HepG2 (cell line): ENCODE measurements around the gene RBMS2. TPM values are rescaled to one million over a fixed set of nuclear protein-coding genes. Genes with fewer than 3 reads are reported as not detected.

Experiments used
- ATAC-seq: fragments of 200-7000 bp; cut with Tn5 transposase; 3 replicates; pipeline ENCODE4 v1.9.1; 2020; ENCODE audit warnings: mild to moderate bottlenecking, moderate library complexity
- BruUV-seq: library from RNA; stranded (reverse); fragments of 400-500 nt; replicated peaks from 2 replicates; lab custom pipeline; 2021; lab: Mats Ljungman, UMichigan
- CTCF ChIA-PET: fragments of 300-600 bp; formaldehyde crosslinking; extraction: SDS; loops from one replicate; lab custom pipeline; 2021; ENCODE audit warnings: low total read pairs, inconsistent platforms, low intra/inter-chr PET ratio; lab: Yijun Ruan, JAX
- POLR2A ChIA-PET: fragments of 350-600 bp; sonication (Branson Sonifier 250); formaldehyde crosslinking; loops from one replicate; lab custom pipeline; 2020; ENCODE audit warnings: antibody characterized with exemption, inconsistent platforms; lab: Yijun Ruan, JAX
- DNase-seq: peaks from one replicate; pipeline ENCODE4 v3.0.0-alpha.2; 2015; ENCODE audit warnings: low spot score
- FAIRE-seq: peaks from 3 replicates; lab custom pipeline; 2011; peaks lifted over from hg19 to GRCh38; lab: Jason Lieb, UNC
- H2AFZ ChIP-seq: one replicate; pipeline ENCODE4 v1.6.1; 2011; ENCODE audit warnings: low read length, inconsistent platforms
- H3K27ac ChIP-seq: fragments of 300-600 bp; 3 replicates; pipeline ENCODE4 v1.8.0; 2011; ENCODE audit warnings: mixed run types, mild to moderate bottlenecking, mixed read lengths, low read length, inconsistent platforms; ENCODE audit not compliant: insufficient read depth; ENCODE audit errors: extremely low read length
- H3K27me3 ChIP-seq, 2 experiments: fragments of 200-600 bp in 1 of 2; 2 replicates in 1 of 2; 3 replicates in 1 of 2; pipeline versions ENCODE4 v1.6.0 to v1.8.0; 2011; ENCODE audit warnings: low read length in 2 of 2, mild to moderate bottlenecking in 2 of 2, moderate library complexity in 2 of 2, inconsistent platforms in 1 of 2; ENCODE audit not compliant: insufficient read depth in 2 of 2, control insufficient read depth in 1 of 2
- H3K36me3 ChIP-seq, 2 experiments: fragments of 200-600 bp in 1 of 2; replicated peaks in 1 of 2; 2 replicates in 1 of 2; 3 replicates in 1 of 2; pipeline versions ENCODE4 v1.5.1 to v1.8.0; 2011; ENCODE audit warnings: low read length in 2 of 2, inconsistent platforms in 1 of 2; ENCODE audit not compliant: insufficient read depth in 2 of 2, control insufficient read depth in 1 of 2
- H3K4me1 ChIP-seq: 2 replicates; pipeline ENCODE4 v1.5.1; 2012; ENCODE audit warnings: low read length, inconsistent platforms; ENCODE audit not compliant: insufficient read depth
- H3K4me2 ChIP-seq: 2 replicates; pipeline ENCODE4 v1.6.0; 2011; ENCODE audit warnings: low read depth, low read length, inconsistent platforms
- H3K4me3 ChIP-seq, 3 experiments: fragments of 200-600 bp in 1 of 3; sonication (generic), shearing (Covaris generic) in 1 of 3; replicated peaks in 1 of 3; 2 replicates each; pipeline ENCODE4 v1.5.1; 2011 to 2016; ENCODE audit warnings: low read length in 3 of 3, inconsistent platforms in 2 of 3, low read depth in 2 of 3, mild to moderate bottlenecking in 2 of 3, control low read depth in 1 of 3, mixed read lengths in 1 of 3; ENCODE audit not compliant: insufficient read depth in 1 of 3
- H3K79me2 ChIP-seq: one replicate; pipeline ENCODE4 v1.6.1; 2011; ENCODE audit warnings: low read length, inconsistent platforms; ENCODE audit not compliant: insufficient read depth
- H3K9ac ChIP-seq: 2 replicates; pipeline ENCODE4 v1.6.0; 2011; ENCODE audit warnings: mild to moderate bottlenecking, low read depth, low read length, inconsistent platforms; ENCODE audit not compliant: insufficient read depth
- H3K9me3 ChIP-seq: 2 replicates; pipeline ENCODE4 v1.5.1; 2012; ENCODE audit warnings: mild to moderate bottlenecking, low read length
- H4K20me1 ChIP-seq: 2 replicates; pipeline ENCODE4 v1.6.0; 2011; ENCODE audit warnings: inconsistent platforms, mild to moderate bottlenecking, low read length, moderate library complexity; ENCODE audit not compliant: insufficient read depth
- AHDC1 ChIP-seq: sonication (generic); formaldehyde crosslinking; IDR thresholded peaks from 2 replicates; pipeline ENCODE4 v1.5.1; 2020; ENCODE audit warnings: mild to moderate bottlenecking, missing genetic modification reagents, borderline replicate concordance
- DNMT3B ChIP-seq: conservative IDR thresholded peaks from 2 replicates; pipeline ENCODE4 v1.6.1; 2016; ENCODE audit warnings: missing biosample characterization, control low read depth
- DZIP1 ChIP-seq: sonication (generic); formaldehyde crosslinking; IDR thresholded peaks from 2 replicates; pipeline ENCODE4 v1.5.0; 2020; ENCODE audit warnings: mild to moderate bottlenecking, missing genetic modification reagents
- KLF9 ChIP-seq: IDR thresholded peaks from 2 replicates; pipeline ENCODE4 v1.6.1; 2016; ENCODE audit warnings: low read depth
- MBD4 ChIP-seq: IDR thresholded peaks from 2 replicates; pipeline ENCODE4 v1.6.1; 2012; ENCODE audit warnings: low read length, inconsistent platforms, borderline replicate concordance
- MEF2D ChIP-seq: sonication (generic); formaldehyde crosslinking; IDR thresholded peaks from 2 replicates; pipeline ENCODE4 v1.5.1; 2020; ENCODE audit warnings: mild to moderate bottlenecking, missing genetic modification reagents
- MYNN ChIP-seq: sonication (generic); formaldehyde crosslinking; IDR thresholded peaks from 2 replicates; pipeline ENCODE4 v1.4.0; 2020; ENCODE audit warnings: mild to moderate bottlenecking, low read depth, missing genetic modification reagents
- NCOA1 ChIP-seq: sonication (generic); formaldehyde crosslinking; IDR thresholded peaks from 2 replicates; pipeline ENCODE4 v1.9.0; 2021; ENCODE audit warnings: missing genetic modification reagents
- ZMYM3 ChIP-seq: sonication (generic); formaldehyde crosslinking; IDR thresholded peaks from 2 replicates; pipeline ENCODE4 v1.5.1; 2020; ENCODE audit warnings: mild to moderate bottlenecking, missing genetic modification reagents
- ZNF207 ChIP-seq: fragments of 450-650 bp; IDR thresholded peaks from 2 replicates; pipeline ENCODE4 v1.6.1; 2016; ENCODE audit warnings: antibody characterized with exemption, borderline replicate concordance
- ZNF225 ChIP-seq: sonication (generic); formaldehyde crosslinking; IDR thresholded peaks from 2 replicates; pipeline ENCODE4 v1.4.0; 2020; ENCODE audit warnings: mild to moderate bottlenecking, missing genetic modification reagents
- ZNF235 ChIP-seq: sonication (generic); formaldehyde crosslinking; IDR thresholded peaks from 2 replicates; pipeline ENCODE4 v1.8.1; 2023; ENCODE audit warnings: mild to moderate bottlenecking, missing genetic modification reagents, borderline replicate concordance
- ZNF432 ChIP-seq: sonication (generic); formaldehyde crosslinking; IDR thresholded peaks from 2 replicates; pipeline ENCODE4 v1.5.0; 2020; ENCODE audit warnings: missing genetic modification reagents, mild to moderate bottlenecking, borderline replicate concordance
- ZNF547 ChIP-seq: sonication (generic); formaldehyde crosslinking; IDR thresholded peaks from 2 replicates; pipeline ENCODE4 v1.5.1; 2020; ENCODE audit warnings: mild to moderate bottlenecking, missing genetic modification reagents
- ZNF781 ChIP-seq: sonication (generic); formaldehyde crosslinking; IDR thresholded peaks from 2 replicates; pipeline ENCODE4 v1.5.1; 2020; ENCODE audit warnings: borderline replicate concordance, mild to moderate bottlenecking, missing genetic modification reagents; ENCODE audit errors: not compliant biosample characterization
- WGBS: methylation state at CpG from one replicate; pipeline ENCODE4 v1.1.6; 2017; ENCODE audit warnings: low lambda C conversion rate; 5-methylcytosine and 5-hydroxymethylcytosine counted together
- in situ Hi-C: cut with HindIII; loops from 2 replicates; pipeline ENCODE4 v1.10.0; 2017; ENCODE audit warnings: low pct_unique_long_range_greater_than_20kb; ENCODE audit not compliant: extremely low pct_ligation_motif_present
- intact Hi-C: fragments of 100-400 bp; cut with micrococcal nuclease; formaldehyde crosslinking; loops from one replicate; pipeline ENCODE4 v1.10.0; 2022; ENCODE audit not compliant: unreplicated experiment
- polyA plus RNA-seq, 8 experiments: library from polyadenylated mRNA; depleted of rRNA in 3 of 8; stranded (reverse) in 7 of 8; unstranded in 1 of 8; fragments of >200 nt; fragmentation: Illumina TruSeq in 4 of 8; extraction: Trizol in 4 of 8; gene quantifications; 2 replicates each; pipeline versions ENCODE4 v1.2.1 to v1.2.3, GENCODE V29; 2011 to 2016; ENCODE audit warnings: low read depth in 4 of 8, missing spikeins in 1 of 8, mixed read lengths in 1 of 8; ENCODE audit not compliant: insufficient read depth in 1 of 8
- total RNA-seq, 5 experiments: library from RNA; depleted of rRNA; stranded (reverse); fragments of >200 nt; fragmentation: Illumina TruSeq; extraction: Trizol; gene quantifications; 2 replicates each; pipeline ENCODE4 v1.2.3, GENCODE V29; 2016; ENCODE audit warnings: low read depth in 1 of 5
- TF ChIP-seq, protein P1 (sequence below): sonication (generic); formaldehyde crosslinking; IDR thresholded peaks from 2 replicates; pipeline ENCODE4 v1.5.0; 2020; ENCODE audit warnings: mild to moderate bottlenecking, missing genetic modification reagents

Gene RBMS2
- total and polyA plus RNA-seq, 2 of the 13 experiments (the other 11 are each of a cell fraction or from before 2014, with no cell fraction given) = 0.53 to 7.4 TPM

DNA sequence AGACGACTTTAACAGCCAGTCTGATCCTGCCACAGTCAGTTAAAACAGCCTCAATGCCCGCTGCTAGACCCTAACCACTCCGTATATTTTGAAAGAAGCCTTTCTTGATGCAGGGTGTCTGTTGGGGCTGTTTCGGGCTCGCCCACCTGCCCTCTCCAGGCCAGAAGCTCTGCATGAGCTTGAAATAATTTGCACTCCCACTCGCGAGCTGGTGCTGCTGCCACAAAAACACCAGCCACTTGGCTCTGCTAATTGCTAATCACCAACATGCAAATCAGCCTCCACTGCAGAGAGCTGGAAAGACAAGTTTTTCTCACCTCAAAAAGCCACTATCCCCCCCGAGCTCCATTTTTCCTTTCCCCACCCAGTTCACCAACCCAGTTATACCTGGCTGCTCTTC, 93.0 kb downstream of the RBMS2 start:
- in situ Hi-C loops = no loop called here
- no peak overlapping the region for H3K4me2 ChIP-seq
- no peak overlapping the region for H2AFZ ChIP-seq
- H3K79me2 ChIP-seq = peaks cover 21% of the 10 kb centered on the region
- no TSS peak for BruUV-seq
- ATAC-seq (no peak), DNase-seq (no peak), FAIRE-seq (no peak)
- no peak overlapping the region for H3K27ac ChIP-seq
- no peaks in the 10 kb centered on the region for H3K27me3 ChIP-seq
- H3K36me3 ChIP-seq = peaks cover 36 to 85% of the 10 kb centered on the region in 2 experiments
- ChIA-PET CTCF (no interaction called here), POLR2A (no interaction called here)
- no peak overlapping the region for H3K9ac ChIP-seq
- H3K4me1 ChIP-seq = no peaks in the 10 kb centered on the region
- no peak overlapping the region for H3K4me3 ChIP-seq
- 96% methylated on average over 8 of the region's 8 CpGs for WGBS
- intact Hi-C loops = no loop called here
- no peaks in the 10 kb centered on the region for H3K9me3 ChIP-seq
- peaks cover 5% of the 10 kb centered on the region; the same call in 1 of the 2 replicates for H4K20me1 ChIP-seq
- TF ChIP-seq ZNF781 (CRISPR knock-in tag) (no peak), KLF9 (CRISPR knock-in tag) (no peak), MYNN (no peak), ZMYM3 (CRISPR knock-in tag) (no peak), NCOA1 (CRISPR knock-in tag) (no peak), ZNF235 (CRISPR knock-in tag) (no peak), ZNF225 (CRISPR knock-in tag) (no peak), DZIP1 (CRISPR knock-in tag) (no peak), AHDC1 (no peak), DNMT3B (CRISPR knock-in tag) (no peak), MBD4 (no peak), ZNF207 (no peak), ZNF547 (no peak), MEF2D (no peak), ZNF432 (CRISPR knock-in tag) (no peak)
- TF ChIP-seq, protein P1, sequence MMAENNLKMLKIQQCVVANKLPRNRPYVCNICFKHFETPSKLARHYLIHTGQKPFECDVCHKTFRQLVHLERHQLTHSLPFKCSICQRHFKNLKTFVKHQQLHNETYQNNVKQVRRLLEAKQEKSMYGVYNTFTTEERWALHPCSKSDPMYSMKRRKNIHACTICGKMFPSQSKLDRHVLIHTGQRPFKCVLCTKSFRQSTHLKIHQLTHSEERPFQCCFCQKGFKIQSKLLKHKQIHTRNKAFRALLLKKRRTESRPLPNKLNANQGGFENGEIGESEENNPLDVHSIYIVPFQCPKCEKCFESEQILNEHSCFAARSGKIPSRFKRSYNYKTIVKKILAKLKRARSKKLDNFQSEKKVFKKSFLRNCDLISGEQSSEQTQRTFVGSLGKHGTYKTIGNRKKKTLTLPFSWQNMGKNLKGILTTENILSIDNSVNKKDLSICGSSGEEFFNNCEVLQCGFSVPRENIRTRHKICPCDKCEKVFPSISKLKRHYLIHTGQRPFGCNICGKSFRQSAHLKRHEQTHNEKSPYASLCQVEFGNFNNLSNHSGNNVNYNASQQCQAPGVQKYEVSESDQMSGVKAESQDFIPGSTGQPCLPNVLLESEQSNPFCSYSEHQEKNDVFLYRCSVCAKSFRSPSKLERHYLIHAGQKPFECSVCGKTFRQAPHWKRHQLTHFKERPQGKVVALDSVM = no peak
